G401 (cell line): ENCODE data around the gene HAGHL. TPM values are rescaled to one million over a fixed set of nuclear protein-coding genes. Genes with fewer than 3 reads are reported as not detected.
A peak's percentile ranks its signal among the peaks of the same experiment; 100 is the strongest.
"Not testable (repeated sequence)": the region's sequence is repeated elsewhere in the genome, so short reads cannot be mapped to it uniquely, and the experiment has no call there.

ENCODE experiments used
- DNase-seq: peaks from one replicate; pipeline ENCODE4 v3.0.0-alpha.2; 2015; ENCODE audit warnings: low spot score
- in situ Hi-C: cut with HindIII; loops from 2 replicates; pipeline ENCODE4 v1.10.0; 2016; ENCODE audit warnings: low sequenced_read_pairs, mixed read lengths
- total RNA-seq: library from RNA; depleted of rRNA; stranded (reverse); fragments of >200 nt; shearing (Covaris generic); gene quantifications from 2 replicates; pipeline ENCODE4 v1.2.3, GENCODE V29; 2014

The HAGHL gene
- total RNA-seq, 1 experiment from 2014 or later = 42.3 TPM

DNA sequence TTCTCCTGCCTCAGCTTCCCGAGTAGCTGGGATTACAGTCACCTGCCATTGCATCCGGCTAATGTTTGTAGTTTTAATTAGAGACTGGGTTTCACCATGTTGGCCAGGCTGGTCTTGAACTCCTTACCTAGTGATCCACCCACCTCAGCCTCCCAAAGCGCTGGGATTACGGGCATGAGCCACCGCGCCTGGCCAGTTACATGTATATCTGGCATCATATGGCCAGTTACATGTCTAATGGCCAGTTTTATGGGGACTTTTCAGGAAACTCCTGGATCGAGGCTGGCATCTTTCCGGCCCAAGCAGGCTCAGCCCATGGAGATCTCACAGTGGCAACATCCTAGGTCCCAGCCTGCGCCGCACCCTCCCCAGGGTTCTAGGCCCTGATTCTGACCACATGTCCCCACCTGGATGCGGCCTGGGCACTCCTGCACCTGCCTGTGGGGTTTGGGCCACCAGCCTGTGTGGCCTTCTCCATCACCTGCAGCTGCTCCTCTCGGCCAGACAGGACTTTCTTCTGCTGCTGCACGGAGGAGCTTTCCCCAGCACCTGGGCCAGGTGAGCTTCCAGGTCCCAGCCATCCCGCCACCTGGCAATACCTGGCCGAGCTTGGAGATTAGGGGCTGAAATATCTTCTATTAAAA, 15.2 kb downstream of the HAGHL start:
- DNase-seq = no peak
- in situ Hi-C loops = no loop called here

DNA sequence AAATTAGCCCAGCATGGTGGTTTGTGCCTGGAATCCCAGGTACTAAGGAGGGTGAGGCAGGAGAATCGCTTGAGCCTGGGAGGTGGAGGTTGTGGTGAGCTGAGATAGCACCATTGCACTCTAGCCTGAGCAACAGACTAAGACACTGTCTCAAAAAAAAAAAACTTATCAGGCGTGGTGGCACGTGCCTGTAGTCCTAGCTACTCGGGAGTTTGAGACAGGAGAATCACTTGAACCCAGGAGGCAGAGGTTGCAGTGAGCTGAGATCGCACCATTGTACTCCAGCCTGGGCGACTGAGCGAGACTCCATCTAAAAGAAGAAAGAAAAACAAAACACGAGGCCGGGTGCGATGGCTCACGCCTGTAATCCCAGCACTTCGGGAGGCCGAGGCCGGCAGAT, 16.0 kb downstream of the HAGHL start:
- DNase-seq, in situ Hi-C loops: not testable (repeated sequence)

DNA sequence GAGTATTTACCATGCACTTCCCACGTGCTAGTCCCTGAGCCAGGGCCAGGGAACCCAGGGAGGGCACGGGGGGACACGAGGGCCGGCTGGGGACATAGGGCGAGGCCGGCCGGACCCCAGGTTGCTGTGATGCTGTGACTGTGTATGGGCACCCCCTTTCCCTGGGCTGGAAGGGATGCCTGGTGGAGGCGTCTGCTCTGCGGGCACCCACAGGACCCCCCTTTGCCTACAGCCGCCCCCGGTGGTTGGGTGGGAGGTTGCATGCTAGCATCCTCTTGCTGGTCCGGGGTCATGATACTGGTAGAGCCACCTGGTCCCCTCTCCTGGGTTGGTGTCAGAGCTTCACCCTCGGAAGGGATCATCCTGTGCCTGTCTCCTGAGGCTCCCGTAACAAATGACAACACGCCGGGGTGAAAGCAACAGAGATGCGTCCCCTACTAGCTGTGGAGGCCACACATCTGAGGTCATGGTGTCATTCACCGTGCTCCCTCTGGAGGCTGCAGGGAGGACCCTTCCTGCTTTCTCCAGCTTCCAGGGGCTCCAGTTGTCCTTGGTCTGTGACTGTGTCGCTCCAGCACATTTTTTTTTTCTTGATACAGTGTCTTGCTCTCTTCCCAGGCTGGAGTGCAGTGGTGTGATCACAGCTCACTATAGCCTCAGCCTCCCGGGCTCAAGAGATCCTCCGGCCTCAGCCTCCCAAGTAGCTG, 17.0 kb downstream of the HAGHL start:
- in situ Hi-C loops = no loop called here
- no peak for DNase-seq

DNA sequence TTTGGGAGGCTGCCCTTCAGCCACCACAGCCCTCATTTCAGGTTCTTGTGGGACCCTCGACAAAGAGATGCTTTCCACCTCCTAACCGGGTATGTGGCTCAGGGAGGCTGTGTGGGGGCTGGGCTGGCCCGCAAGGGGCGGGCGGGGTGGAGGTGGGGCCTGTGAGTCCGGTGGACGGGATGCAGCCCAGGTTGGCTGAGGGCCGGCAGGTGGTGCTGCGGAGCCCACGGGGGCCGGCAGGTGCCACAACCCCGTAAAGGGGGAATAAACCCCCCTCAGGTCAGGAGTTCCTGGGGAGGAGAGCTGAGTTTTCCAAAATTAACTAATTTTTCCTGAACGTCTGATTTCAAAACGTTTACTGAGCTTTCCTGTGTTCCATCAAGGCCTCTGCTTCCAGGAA, 18.8 kb downstream of the HAGHL start:
- no peak for DNase-seq
- in situ Hi-C loops = no loop called here

DNA sequence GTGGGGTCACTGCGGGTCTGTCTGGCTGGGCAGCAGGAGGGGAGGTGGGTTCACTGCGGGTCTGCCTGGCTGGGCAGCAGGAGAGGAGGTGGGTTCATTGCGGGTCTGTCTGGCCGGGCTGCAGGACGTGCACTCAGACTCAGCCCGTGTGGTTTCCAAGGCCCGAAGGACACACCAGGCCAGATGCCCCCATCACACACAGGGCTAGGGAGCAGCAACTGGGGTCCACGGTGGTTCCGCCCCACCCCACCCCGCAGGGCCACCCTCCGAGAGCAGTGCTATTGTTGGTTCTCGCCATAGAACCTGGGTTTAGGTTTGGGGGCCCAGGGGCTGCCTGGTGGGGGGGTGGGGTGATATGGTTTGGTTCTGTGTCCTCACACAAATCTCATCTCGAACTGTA, 19.7 kb downstream of the HAGHL start:
- in situ Hi-C loops = no loop called here
- no peak for DNase-seq

DNA sequence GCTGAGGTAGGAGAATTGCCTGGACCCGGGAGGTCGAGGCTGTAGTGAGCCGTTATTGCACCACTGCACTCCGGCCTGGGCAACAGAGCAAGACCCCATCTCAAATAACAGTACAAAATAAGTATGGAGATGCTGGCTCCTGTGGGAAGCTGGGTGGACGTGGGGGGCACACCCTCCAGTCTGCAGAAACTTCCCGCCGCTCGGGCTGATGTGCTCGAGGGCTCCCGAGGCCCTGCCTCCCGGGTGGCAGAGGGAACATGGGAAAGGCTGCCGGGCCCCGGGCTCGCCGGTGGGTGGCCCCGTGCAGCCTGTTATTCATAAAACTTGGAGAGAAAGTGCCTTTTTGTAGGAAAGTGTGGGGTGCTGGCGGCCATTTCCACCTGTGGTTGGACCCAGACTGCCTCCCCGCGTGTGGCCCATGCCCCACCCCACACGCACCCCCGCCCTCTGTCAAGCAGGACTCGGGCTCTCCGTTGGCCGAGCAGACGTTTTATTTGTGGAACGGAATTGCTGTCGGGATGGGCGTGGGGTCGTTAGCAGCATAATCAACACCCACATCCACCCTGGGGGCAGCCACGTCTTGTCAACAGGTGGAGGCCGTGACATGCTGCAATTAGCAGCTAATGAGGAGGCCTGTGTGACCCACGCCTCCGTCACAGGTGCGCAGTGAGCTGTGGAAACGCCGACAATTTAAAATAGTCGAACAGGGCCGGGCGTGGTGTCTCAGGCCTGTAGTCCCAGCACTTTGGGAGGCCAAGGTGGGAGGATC, 21.3 kb downstream of the HAGHL start:
- no peak for DNase-seq
- in situ Hi-C loops = no loop called here

DNA sequence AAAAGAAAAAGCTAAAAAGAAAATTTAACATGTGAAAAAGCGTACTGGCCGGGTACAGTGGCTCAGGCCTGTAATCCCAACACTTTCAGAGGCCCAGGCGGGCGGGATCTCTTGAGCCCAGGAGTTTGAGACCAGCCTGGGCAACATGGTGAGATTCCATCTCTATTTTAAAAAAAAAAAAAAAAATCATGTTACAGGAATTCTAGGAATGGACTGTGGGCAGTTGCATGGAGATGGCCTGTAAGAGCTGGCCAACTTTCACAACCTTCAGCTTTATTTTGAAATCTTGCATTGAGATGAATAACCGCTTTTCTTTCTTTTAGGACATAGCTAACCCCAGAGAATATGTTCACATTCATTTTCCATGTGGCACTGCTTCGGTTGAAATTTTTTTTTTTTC, 22.1 kb downstream of the HAGHL start:
- no peak for DNase-seq
- in situ Hi-C loops = no loop called here

DNA sequence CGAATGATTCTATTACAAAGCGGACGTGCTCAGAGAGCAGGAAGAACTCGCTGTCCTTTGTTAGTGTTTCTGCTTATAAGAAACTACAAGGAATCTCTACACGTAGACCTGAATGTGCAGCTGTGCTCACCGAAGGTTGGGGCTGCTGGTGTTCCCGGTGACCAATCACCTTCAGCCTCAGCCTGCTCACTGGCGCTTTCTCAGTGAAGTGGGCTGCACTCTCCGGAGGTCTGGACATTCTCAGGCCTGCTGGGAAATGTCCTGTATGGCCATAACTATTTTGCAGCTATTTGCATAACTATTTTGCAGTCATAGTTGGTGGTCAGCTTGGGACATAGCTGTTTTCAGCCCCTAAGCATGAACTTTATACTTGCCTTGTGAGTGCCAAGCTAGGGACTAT, 23.6 kb downstream of the HAGHL start:
- no peak for DNase-seq
- in situ Hi-C loops = no loop called here

DNA sequence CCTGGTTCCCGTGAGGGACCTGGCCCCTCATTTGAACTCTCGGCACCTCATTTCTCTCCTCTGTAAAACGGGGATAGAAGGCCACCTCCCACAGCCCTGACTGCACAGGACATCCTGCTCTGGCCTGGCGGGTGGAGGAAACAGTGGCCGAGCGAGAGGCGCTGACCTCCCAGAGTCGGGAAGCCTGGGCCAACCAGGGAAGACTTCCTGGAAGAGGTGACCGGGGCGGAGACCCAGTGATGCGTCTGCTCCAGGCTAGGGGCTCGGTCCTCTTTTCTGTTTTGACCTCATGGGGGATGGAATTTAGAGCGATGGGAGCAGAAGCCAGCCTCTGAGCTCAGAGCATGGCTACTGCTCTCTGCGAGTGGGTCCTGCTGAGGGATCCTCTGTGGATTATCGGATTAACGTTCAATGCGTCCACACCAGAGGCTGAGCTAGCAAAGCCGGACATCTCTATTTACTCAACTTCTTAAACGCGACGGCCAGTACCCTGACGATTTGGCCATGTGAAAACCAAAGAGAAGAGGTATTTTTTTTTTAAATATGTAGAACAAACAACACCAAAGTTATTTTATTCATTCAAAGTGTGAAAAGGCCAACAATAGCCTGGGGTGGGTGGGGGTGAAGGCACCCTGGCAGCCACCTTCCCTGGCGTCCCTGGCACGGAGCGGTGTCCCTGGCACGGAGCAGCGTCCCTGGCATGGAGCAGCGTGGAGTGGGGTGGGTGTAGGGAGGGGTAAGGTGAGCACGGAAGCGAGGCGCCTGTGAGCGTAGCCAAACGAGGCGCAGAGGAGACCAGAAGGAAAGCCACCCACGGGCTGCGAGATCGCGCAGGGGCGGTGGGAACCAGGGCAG, 24.5 kb downstream of the HAGHL start:
- DNase-seq = peak; percentile 66
- in situ Hi-C loops = no loop called here

DNA sequence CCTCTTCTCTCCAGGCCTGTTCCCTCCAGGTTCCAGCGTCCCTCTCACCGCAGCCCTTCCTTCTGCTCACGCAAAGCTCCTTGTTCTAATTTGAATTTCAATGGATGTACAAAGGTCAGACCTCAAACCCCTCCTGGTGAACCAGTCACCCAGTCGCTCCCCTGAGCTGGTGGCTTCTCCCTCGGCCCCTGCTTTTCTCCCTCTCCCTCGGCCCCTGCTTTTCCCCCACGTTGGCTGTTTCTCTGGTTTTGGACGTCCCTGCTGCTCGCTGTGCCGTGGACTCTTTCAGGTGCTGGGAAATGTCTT, 25.1 kb downstream of the HAGHL start:
- in situ Hi-C loops = no loop called here
- peak; percentile 30 for DNase-seq

DNA sequence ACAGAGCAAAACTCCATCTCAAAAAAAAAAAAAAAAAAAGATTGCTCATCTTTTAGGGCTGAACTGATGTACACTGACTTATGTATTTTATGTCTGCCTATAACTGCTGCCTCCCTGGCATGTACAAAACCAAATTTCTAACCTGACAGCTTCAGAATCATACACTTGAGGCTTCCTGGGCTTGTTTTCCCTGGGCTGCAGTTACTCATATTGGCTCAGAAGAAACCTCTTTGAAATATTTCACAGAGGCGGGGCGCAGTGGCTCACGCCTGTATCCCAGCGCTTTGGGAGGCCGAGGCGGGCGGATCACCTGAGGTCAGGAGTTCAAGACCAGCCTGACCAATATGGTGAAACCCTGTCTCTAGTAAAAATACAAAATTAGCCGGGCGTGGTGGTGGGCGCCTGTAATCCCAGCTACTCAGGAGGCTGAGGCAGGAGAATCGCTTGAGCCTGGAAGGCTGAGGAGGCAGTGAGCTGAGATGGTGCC, 27.3 kb downstream of the HAGHL start:
- in situ Hi-C loops, DNase-seq: not testable (repeated sequence)

DNA sequence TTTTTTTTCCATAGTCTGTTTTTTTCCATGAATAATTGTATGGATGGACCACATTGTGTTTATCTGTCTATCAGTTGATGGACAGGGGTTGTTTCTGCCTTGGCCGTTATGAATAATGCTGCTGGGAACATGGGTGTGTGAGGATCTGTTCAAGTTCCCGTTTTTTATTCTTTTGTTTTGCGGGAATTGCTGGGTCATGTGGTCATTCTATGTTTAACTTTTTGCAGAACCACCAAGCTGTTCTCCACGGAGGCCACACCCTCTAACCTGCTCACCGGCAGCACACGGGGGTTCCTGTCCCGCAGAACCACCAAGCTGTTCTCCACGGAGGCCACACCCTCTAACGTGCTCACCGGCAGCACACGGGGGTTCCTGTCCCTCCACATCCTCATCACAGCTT, 27.8 kb downstream of the HAGHL start:
- in situ Hi-C loops = no loop called here
- no peak for DNase-seq

DNA sequence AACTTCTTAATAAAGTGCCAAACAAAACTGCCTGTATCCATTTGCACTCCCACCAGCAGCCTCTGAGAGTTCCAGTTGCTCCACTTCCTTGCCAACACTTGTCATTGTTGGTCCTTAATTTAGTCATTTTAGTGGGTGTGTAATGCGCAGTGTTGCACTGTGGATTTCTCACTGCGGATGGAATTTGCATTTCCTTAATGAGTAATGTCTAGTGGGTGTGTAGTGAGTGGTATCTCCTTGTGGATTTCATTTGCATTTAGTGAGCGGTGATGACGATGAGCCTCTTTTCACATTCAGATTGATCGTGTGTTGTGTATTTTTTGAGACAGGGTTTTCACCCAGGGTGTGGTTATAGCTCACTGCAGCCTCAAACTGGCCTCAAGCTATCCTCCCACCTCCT, 29.5 kb downstream of the HAGHL start:
- in situ Hi-C loops = no loop called here

DNA sequence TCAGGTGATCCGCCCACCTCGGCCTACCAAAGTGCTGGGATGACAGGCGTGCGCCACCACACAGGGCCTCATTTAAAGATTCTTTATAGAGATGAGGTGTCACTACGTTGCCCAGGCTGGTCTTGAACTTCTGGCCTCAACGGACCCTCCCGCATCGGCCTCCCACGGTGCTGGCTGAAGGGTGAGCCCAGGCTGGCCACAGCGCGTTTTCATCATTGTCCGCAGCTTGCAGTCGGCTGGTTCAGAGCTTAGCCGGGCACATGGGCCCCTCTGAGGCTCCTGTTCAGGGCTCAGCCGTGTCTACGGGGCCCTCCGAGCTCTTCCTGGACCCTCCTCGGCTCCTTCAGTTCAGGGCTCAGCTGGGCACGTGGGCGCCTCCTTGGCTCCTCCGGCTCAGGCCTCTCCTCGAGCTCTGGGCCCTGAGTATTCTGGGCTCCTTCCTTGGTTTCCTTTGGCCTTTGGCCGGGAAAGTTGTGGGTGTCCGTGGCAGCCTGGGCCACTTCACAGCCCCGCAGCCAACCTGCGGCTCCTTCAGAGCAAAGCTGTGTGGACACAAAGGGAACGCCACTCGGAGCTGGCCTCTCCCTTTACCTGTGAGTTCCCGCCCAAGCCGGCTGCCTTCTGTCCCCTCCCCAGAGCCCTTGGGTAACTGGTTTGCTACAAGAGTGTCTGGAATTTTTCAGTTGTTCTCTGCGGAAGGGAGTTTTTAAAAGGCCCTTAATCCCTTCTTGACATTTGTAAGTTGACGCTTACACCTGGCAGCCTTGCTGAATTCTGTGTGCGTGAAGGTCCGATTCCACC, 32.4 kb downstream of the HAGHL start:
- in situ Hi-C loops = no loop called here
- DNase-seq = no peak

More for the DNA sequence above, 29.5 kb downstream of the HAGHL start:
- no peak for DNase-seq

DNA sequence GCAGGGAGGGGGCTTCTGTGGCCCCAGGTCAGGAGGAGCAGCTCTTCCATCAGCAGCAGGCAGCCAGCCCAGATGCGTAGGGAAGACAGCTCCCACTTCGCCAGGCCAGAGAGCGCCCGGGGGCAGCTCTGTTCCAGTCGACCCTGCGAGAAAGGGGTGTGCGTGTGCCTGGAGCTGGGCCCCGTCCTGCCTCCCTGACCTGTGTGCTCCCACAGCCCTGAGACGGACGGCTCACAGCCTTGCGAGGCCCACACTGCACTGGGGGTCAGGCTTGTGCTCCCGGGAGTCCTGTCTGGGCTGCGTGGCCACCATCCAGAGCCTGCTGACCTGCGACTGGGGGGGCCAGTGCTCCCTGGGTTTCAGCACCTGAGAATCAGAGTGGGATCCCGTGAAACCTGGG, 33.2 kb downstream of the HAGHL start:
- no peak for DNase-seq
- in situ Hi-C loops = no loop called here

DNA sequence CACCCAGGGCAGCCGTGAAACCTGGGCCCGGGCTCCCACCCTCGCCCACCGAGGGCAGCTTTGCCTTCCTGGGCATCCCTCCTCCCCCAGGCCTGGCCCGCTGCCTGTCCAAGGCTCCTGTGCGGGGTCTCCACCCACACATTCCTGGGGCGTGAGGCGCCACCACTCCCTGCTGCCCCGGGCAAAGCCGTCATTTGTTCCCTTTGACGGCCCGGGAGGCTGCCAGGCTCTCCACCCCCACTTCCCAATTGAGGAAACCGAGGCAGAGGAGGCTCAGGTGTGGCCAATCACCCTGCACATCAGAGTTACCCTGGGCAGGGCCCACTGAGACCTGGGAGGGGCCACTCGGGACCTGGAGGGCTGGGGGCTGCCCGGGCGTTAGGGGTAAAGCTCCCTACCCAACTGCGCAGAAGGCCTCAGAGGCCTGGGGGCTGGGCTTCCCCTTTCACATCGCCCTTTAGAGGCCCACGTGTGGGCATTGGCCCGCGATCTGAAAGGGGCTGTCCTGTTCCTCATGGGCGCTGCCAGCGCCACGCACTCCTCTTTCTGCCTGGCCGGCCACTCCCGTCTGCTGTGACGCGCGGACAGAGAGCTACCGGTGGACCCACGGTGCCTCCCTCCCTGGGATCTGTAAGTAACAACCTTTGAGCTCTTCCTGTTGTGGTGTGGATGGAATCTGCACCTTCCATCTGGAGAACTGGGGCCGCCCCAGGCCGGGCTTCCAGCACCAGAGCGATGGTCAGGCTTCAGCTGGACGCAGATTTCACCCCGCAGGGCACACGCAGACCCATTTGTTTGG, 33.8 kb downstream of the HAGHL start, which contains the start of gene MSLN:
Gene MSLN, plus strand, starts transcription at position 190 of the 799 bp plus-strand sequence. CDS start 1,947 bp downstream, outside the sequence.
- in situ Hi-C loops = no loop called here
- DNase-seq = no peak

DNA sequence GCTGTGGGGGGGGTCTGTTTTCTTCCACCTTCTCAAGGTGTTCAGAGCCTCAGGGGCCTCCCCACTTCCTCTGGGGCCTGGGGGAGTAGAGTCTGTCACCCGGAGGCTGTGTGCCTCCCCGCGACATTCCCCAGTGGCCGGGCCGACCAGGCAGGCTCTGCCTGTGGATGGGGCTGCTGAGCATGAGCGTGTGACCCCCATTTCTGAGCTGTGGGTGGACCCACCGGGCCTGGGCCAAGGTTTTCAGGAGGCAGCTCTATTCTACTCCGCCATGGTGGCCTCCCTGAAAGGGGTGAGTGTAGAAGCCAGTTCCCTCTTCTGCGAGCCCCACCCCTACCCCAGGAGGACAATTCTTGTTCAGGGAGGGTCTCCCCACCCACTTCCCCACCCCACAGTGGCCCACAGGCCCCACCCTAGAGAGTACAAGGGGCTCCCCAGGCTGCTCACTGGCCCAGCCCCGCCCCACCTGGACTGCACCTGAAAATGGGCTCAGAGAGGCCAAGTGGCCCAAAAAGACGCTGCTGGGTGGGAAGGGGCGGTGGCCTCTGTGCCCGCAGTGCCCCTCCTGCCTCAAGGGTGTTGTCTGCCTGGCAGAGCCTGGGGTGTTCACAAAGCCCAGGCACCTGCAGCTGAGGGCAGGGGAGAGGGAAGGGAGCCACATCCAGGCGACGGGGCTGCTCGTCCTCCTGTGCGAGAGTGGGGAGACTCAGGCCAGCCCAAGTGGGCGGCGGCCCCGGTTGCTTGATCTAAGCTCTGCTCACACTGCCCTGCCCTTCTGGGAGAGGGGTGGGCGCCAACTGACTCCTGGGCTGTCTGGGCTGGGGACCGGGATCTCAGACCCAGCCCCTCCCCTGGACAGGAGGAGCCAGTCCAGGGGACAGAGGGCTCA, 35.0 kb downstream of the HAGHL start:
- in situ Hi-C loops = no loop called here

More for the DNA sequence above, 35.0 kb downstream of the HAGHL start:
- no peak for DNase-seq
